Endothelial cell of umbilical vein (primary cell): ENCODE measurements around the gene MAP6. TPM values are rescaled to one million over a fixed set of nuclear protein-coding genes. Genes with fewer than 3 reads are reported as not detected.

ENCODE experiments used
- Bru-seq: library from RNA; stranded (reverse); fragments of 400-500 nt; gene quantifications from one replicate; lab custom pipeline; 2021; lab: Mats Ljungman, UMichigan
- BruChase-seq, 2 experiments: library from RNA; stranded (reverse); fragments of 400-500 nt; gene quantifications; one replicate each; lab custom pipeline; 2021; lab: Mats Ljungman, UMichigan
- BruUV-seq: library from RNA; stranded (reverse); fragments of 400-500 nt; replicated peaks from 2 replicates; lab custom pipeline; 2021; lab: Mats Ljungman, UMichigan
- CTCF ChIA-PET: fragments of 300-600, 350-600 bp; sonication (Branson Sonifier 250); formaldehyde crosslinking; loops from one replicate; lab custom pipeline; 2021; ENCODE audit warnings: antibody characterized with exemption, inconsistent platforms; lab: Charles Lee
- POLR2A ChIA-PET: fragments of 300-600, 350-600 bp; sonication (Branson Sonifier 250); formaldehyde crosslinking; loops from one replicate; lab custom pipeline; 2021; ENCODE audit warnings: antibody characterized with exemption, inconsistent platforms; lab: Charles Lee
- DNase-seq: peaks from one replicate; pipeline ENCODE4 v3.0.0-alpha.2; 2011; ENCODE audit warnings: low read depth, low spot score
- FAIRE-seq: peaks from 2 replicates; lab custom pipeline; 2011; peaks lifted over from hg19 to GRCh38; lab: Jason Lieb, UNC
- H2AFZ ChIP-seq: 2 replicates; pipeline ENCODE4 v1.6.0; 2012; ENCODE audit warnings: low read depth, low read length, control low read depth, inconsistent platforms
- H3K27ac ChIP-seq: 2 replicates; pipeline ENCODE4 v1.5.1; 2011; ENCODE audit warnings: low read depth, mild to moderate bottlenecking, control low read depth, low read length, moderate library complexity; ENCODE audit not compliant: insufficient read depth
- H3K27me3 ChIP-seq, 2 experiments: 2 replicates each; pipeline versions ENCODE4 v1.6.0 to v1.6.1; 2011; ENCODE audit warnings: low read length in 2 of 2, mixed read lengths in 1 of 2; ENCODE audit not compliant: control insufficient read depth in 2 of 2, insufficient read depth in 2 of 2
- H3K36me3 ChIP-seq, 2 experiments: 2 replicates in 1 of 2; 3 replicates in 1 of 2; pipeline ENCODE4 v1.5.1; 2011; ENCODE audit warnings: low read length in 2 of 2, mild to moderate bottlenecking in 1 of 2, moderate library complexity in 1 of 2; ENCODE audit not compliant: control insufficient read depth in 2 of 2, insufficient read depth in 2 of 2; ENCODE audit errors: extremely low read depth in 1 of 2
- H3K4me1 ChIP-seq: 3 replicates; pipeline ENCODE4 v1.5.1; 2011; ENCODE audit warnings: mild to moderate bottlenecking, low read length; ENCODE audit not compliant: control insufficient read depth, insufficient read depth; ENCODE audit errors: extremely low read depth
- H3K4me2 ChIP-seq: 2 replicates; pipeline ENCODE4 v1.6.1; 2011; ENCODE audit warnings: low read length, control low read depth, mixed read lengths; ENCODE audit not compliant: insufficient read depth
- H3K4me3 ChIP-seq, 3 experiments: fragments of 200-600 bp in 1 of 3; sonication (generic), shearing (Covaris generic) in 1 of 3; replicated peaks in 1 of 3; 2 replicates each; pipeline ENCODE4 v1.5.1; 2011 to 2016; ENCODE audit warnings: control low read depth in 3 of 3, low read length in 3 of 3, mild to moderate bottlenecking in 2 of 3, inconsistent platforms in 1 of 3, low read depth in 1 of 3, moderate library complexity in 1 of 3; ENCODE audit not compliant: insufficient read depth in 1 of 3
- H3K79me2 ChIP-seq: 2 replicates; pipeline ENCODE4 v1.6.0; 2012; ENCODE audit warnings: low read length, inconsistent platforms; ENCODE audit not compliant: control insufficient read depth, insufficient read depth
- H3K9ac ChIP-seq: replicated peaks from 2 replicates; pipeline ENCODE3; 2011; ENCODE audit warnings: low read length, control low read depth; ENCODE audit not compliant: insufficient read depth; ENCODE audit errors: extremely low read depth
- H3K9me1 ChIP-seq: replicated peaks from 3 replicates; pipeline ENCODE4 v1.6.0; 2011; ENCODE audit warnings: mild to moderate bottlenecking, low read length; ENCODE audit not compliant: control insufficient read depth, insufficient read depth; ENCODE audit errors: extremely low read depth
- H3K9me3 ChIP-seq: replicated peaks from 2 replicates; pipeline ENCODE4 v1.5.1; 2012; ENCODE audit warnings: low read length, inconsistent platforms; ENCODE audit not compliant: control insufficient read depth, insufficient read depth
- H4K20me1 ChIP-seq: replicated peaks from 2 replicates; pipeline ENCODE3; 2011; ENCODE audit warnings: mild to moderate bottlenecking, low read length; ENCODE audit not compliant: control insufficient read depth, insufficient read depth; ENCODE audit errors: extremely low read depth
- EZH2 ChIP-seq: IDR thresholded peaks from 2 replicates; pipeline ENCODE4 v1.6.1; 2012; ENCODE audit warnings: borderline replicate concordance, low read depth, mild to moderate bottlenecking, moderate library complexity, low read length, inconsistent platforms; ENCODE audit not compliant: severe bottlenecking
- GATA2 ChIP-seq: IDR thresholded peaks from 2 replicates; pipeline ENCODE4 v1.7.0; 2011; ENCODE audit warnings: low read depth, mild to moderate bottlenecking, moderate library complexity, mixed read lengths, low read length; ENCODE audit not compliant: insufficient read length, insufficient read depth
- MAX ChIP-seq: IDR thresholded peaks from 2 replicates; pipeline ENCODE4 v1.6.1; 2011; ENCODE audit not compliant: insufficient read depth, insufficient read length
- POLR2A ChIP-seq: IDR thresholded peaks from 2 replicates; pipeline ENCODE4 v1.6.1; 2012; ENCODE audit warnings: low read depth, mild to moderate bottlenecking, control low read depth, low read length
- POLR2AphosphoS5 ChIP-seq: IDR thresholded peaks from 2 replicates; pipeline ENCODE4 v1.6.1; 2012; ENCODE audit warnings: low read depth, mild to moderate bottlenecking, control low read depth, low read length, moderate library complexity; ENCODE audit not compliant: insufficient read depth
- dilution Hi-C: fragments of 300-500 bp; cut with MboI; formaldehyde crosslinking; loops from one replicate; pipeline ENCODE4 v1.15.0; 2019; ENCODE audit warnings: low sequenced_read_pairs; ENCODE audit not compliant: extremely low pct_ligation_motif_present
- intact Hi-C: fragments of 100-400 bp; cut with micrococcal nuclease; formaldehyde crosslinking; loops from one replicate; pipeline ENCODE4 v1.10.0; 2022
- long read RNA-seq: library from polyadenylated mRNA; stranded (forward); transcript quantifications from one replicate; pipeline ENCODE4 v2.0.0, GENCODE V29; 2021
- polyA minus RNA-seq, 3 experiments: library from RNA; depleted of rRNA, polyadenylated mRNA; stranded (reverse); fragments of >200 nt; gene quantifications; 1 replicate in 1 of 3; 2 replicates in 2 of 3; pipeline ENCODE4 v1.2.3, GENCODE V29; 2011
- polyA plus RNA-seq, 4 experiments: library from polyadenylated mRNA; depleted of rRNA in 3 of 4; stranded (reverse) in 3 of 4; unstranded in 1 of 4; fragments of >200 nt; gene quantifications; 2 replicates each; pipeline versions ENCODE4 v1.2.1 to v1.2.3, GENCODE V29; 2011 to 2012; ENCODE audit warnings: missing spikeins in 1 of 4
- total RNA-seq: library from RNA; stranded (reverse); gene quantifications from 2 replicates; pipeline ENCODE4 v1.2.3, GENCODE V29; 2021

MAP6 gene
- total RNA-seq: 0.18 TPM in 1 of 2 replicates, not detected in the other
- polyA plus RNA-seq: 0.11 and 0.12 TPM in 2 replicates
- polyA plus RNA-seq (2011; cell fraction: cytosol; rRNA removed): 0.09 and 0.10 TPM in 2 replicates
- polyA plus RNA-seq (2011; cell fraction: nucleus; rRNA removed): 0.38 and 0.48 TPM in 2 replicates
- polyA plus RNA-seq (2012): 0.12 and 0.23 TPM in 2 replicates
- 0.08 TPM in 1 of 2 replicates, not detected in the other for polyA minus RNA-seq
- not detected for polyA minus RNA-seq (2011; cell fraction: cytosol; rRNA and poly(A)+ RNA removed)
- 0.14 TPM in 1 of 2 replicates, not detected in the other for polyA minus RNA-seq (2011; cell fraction: nucleus; rRNA and poly(A)+ RNA removed)
- percentile 6 among the genes with signal in this experiment for Bru-seq, nascent RNA
- percentile 10 among the genes with signal in this experiment for BruChase-seq, experiment 1, labeled RNA remaining after a 6-hour chase
- percentile 7 among the genes with signal in this experiment for BruChase-seq, experiment 2, labeled RNA remaining after a 2-hour chase
- long read RNA-seq, partial matches to known transcripts: 0 of 1 reads
- long read RNA-seq, other reads (novel, unspliced or antisense): 0 of 1 reads

- Histone ChIP-seq H3K4me1 (peaks cover 7% of the 10 kb centered on the region), H3K27me3 (peaks cover 63 to 84% of the 10 kb centered on the region in 2 experiments), H4K20me1 (no peaks in the 10 kb centered on the region), H3K4me3 (no peak within 1 kb of the TSS), H3K9me1 (no peaks in the 10 kb centered on the region), H3K36me3 (no peaks in the 10 kb centered on the region), H3K27ac (no peak within 1 kb of the TSS), H3K4me2 (peak within 1 kb of the TSS; percentile 35), H2AFZ (peak within 1 kb of the TSS; percentile 76), H3K9ac (no peak within 1 kb of the TSS), H3K79me2 (no peaks in the 10 kb centered on the region), H3K9me3 (no peaks in the 10 kb centered on the region)
- CTCF ChIA-PET: interaction anchor here (0.7 to 1.2 kb wide), 3 partner anchors 10 to 71 kb away, joined by 3 to 7 read pairs (median 3); no protein-coding TSS in a partner anchor
- POLR2A ChIA-PET: no interaction called here
- TF ChIP-seq GATA2 (no peak), EZH2 (peak; percentile 96), POLR2A (no peak), POLR2AphosphoS5 (no peak), MAX (no peak)
- BruUV-seq: no TSS peak
- DNase-seq (peak; percentile 21), FAIRE-seq (no peak)
- intact Hi-C loops (loop anchor here (5.0 kb wide), 1 partner anchor 66 kb away; no protein-coding TSS in a partner anchor), dilution Hi-C loops (no loop called here)
Observed at GRCh38 chr11:75668451-75669297, at the start of gene MAP6. Gene MAP6 (minus strand): TSS chr11:75669038. CDS start chr11:75668369, 669 bp downstream.
